Endothelial cell of umbilical vein (primary cell): ENCODE measurements around the gene CCDC40. TPM values are rescaled to one million over a fixed set of nuclear protein-coding genes. Genes with fewer than 3 reads are reported as not detected.

Experiments used
- BruUV-seq: library from RNA; stranded (reverse); fragments of 400-500 nt; replicated peaks from 2 replicates; lab custom pipeline; 2021; lab: Mats Ljungman, UMichigan
- CTCF ChIA-PET: fragments of 300-600, 350-600 bp; sonication (Branson Sonifier 250); formaldehyde crosslinking; loops from one replicate; lab custom pipeline; 2021; ENCODE audit warnings: antibody characterized with exemption, inconsistent platforms; lab: Charles Lee
- POLR2A ChIA-PET: fragments of 300-600, 350-600 bp; sonication (Branson Sonifier 250); formaldehyde crosslinking; loops from one replicate; lab custom pipeline; 2021; ENCODE audit warnings: antibody characterized with exemption, inconsistent platforms; lab: Charles Lee
- DNase-seq: peaks from one replicate; pipeline ENCODE4 v3.0.0-alpha.2; 2011; ENCODE audit warnings: low read depth, low spot score
- FAIRE-seq: peaks from 2 replicates; lab custom pipeline; 2011; peaks lifted over from hg19 to GRCh38; lab: Jason Lieb, UNC
- H2AFZ ChIP-seq: 2 replicates; pipeline ENCODE4 v1.6.0; 2012; ENCODE audit warnings: low read depth, low read length, control low read depth, inconsistent platforms
- H3K27ac ChIP-seq: 2 replicates; pipeline ENCODE4 v1.5.1; 2011; ENCODE audit warnings: low read depth, mild to moderate bottlenecking, control low read depth, low read length, moderate library complexity; ENCODE audit not compliant: insufficient read depth
- H3K27me3 ChIP-seq, 2 experiments: 2 replicates each; pipeline versions ENCODE4 v1.6.0 to v1.6.1; 2011; ENCODE audit warnings: low read length in 2 of 2, mixed read lengths in 1 of 2; ENCODE audit not compliant: control insufficient read depth in 2 of 2, insufficient read depth in 2 of 2
- H3K36me3 ChIP-seq, 2 experiments: 2 replicates in 1 of 2; 3 replicates in 1 of 2; pipeline ENCODE4 v1.5.1; 2011; ENCODE audit warnings: low read length in 2 of 2, mild to moderate bottlenecking in 1 of 2, moderate library complexity in 1 of 2; ENCODE audit not compliant: control insufficient read depth in 2 of 2, insufficient read depth in 2 of 2; ENCODE audit errors: extremely low read depth in 1 of 2
- H3K4me1 ChIP-seq: 3 replicates; pipeline ENCODE4 v1.5.1; 2011; ENCODE audit warnings: mild to moderate bottlenecking, low read length; ENCODE audit not compliant: control insufficient read depth, insufficient read depth; ENCODE audit errors: extremely low read depth
- H3K4me2 ChIP-seq: 2 replicates; pipeline ENCODE4 v1.6.1; 2011; ENCODE audit warnings: low read length, control low read depth, mixed read lengths; ENCODE audit not compliant: insufficient read depth
- H3K4me3 ChIP-seq, 3 experiments: fragments of 200-600 bp in 1 of 3; sonication (generic), shearing (Covaris generic) in 1 of 3; replicated peaks in 1 of 3; 2 replicates each; pipeline ENCODE4 v1.5.1; 2011 to 2016; ENCODE audit warnings: control low read depth in 3 of 3, low read length in 3 of 3, mild to moderate bottlenecking in 2 of 3, inconsistent platforms in 1 of 3, low read depth in 1 of 3, moderate library complexity in 1 of 3; ENCODE audit not compliant: insufficient read depth in 1 of 3
- H3K79me2 ChIP-seq: 2 replicates; pipeline ENCODE4 v1.6.0; 2012; ENCODE audit warnings: low read length, inconsistent platforms; ENCODE audit not compliant: control insufficient read depth, insufficient read depth
- H3K9ac ChIP-seq: replicated peaks from 2 replicates; pipeline ENCODE3; 2011; ENCODE audit warnings: low read length, control low read depth; ENCODE audit not compliant: insufficient read depth; ENCODE audit errors: extremely low read depth
- H3K9me1 ChIP-seq: replicated peaks from 3 replicates; pipeline ENCODE4 v1.6.0; 2011; ENCODE audit warnings: mild to moderate bottlenecking, low read length; ENCODE audit not compliant: control insufficient read depth, insufficient read depth; ENCODE audit errors: extremely low read depth
- H3K9me3 ChIP-seq: replicated peaks from 2 replicates; pipeline ENCODE4 v1.5.1; 2012; ENCODE audit warnings: low read length, inconsistent platforms; ENCODE audit not compliant: control insufficient read depth, insufficient read depth
- H4K20me1 ChIP-seq: replicated peaks from 2 replicates; pipeline ENCODE3; 2011; ENCODE audit warnings: mild to moderate bottlenecking, low read length; ENCODE audit not compliant: control insufficient read depth, insufficient read depth; ENCODE audit errors: extremely low read depth
- CTCF ChIP-seq, 2 donors: IDR thresholded peaks; 1 replicate in 1 of 2; 2 replicates in 1 of 2; pipeline ENCODE4 v1.5.1; 2011; ENCODE audit warnings: low read length in 2 of 2, mild to moderate bottlenecking in 2 of 2, moderate library complexity in 2 of 2, control low read depth in 1 of 2, inconsistent platforms in 1 of 2, low read depth in 1 of 2; ENCODE audit not compliant: insufficient read depth in 1 of 2; ENCODE audit errors: extremely low read depth in 1 of 2
- EZH2 ChIP-seq: IDR thresholded peaks from 2 replicates; pipeline ENCODE4 v1.6.1; 2012; ENCODE audit warnings: borderline replicate concordance, low read depth, mild to moderate bottlenecking, moderate library complexity, low read length, inconsistent platforms; ENCODE audit not compliant: severe bottlenecking
- FOS ChIP-seq: IDR thresholded peaks from 2 replicates; pipeline ENCODE4 v1.6.1; 2011; ENCODE audit warnings: mild to moderate bottlenecking, low read length, moderate library complexity, borderline replicate concordance; ENCODE audit not compliant: insufficient read depth
- GATA2 ChIP-seq: IDR thresholded peaks from 2 replicates; pipeline ENCODE4 v1.7.0; 2011; ENCODE audit warnings: low read depth, mild to moderate bottlenecking, moderate library complexity, mixed read lengths, low read length; ENCODE audit not compliant: insufficient read length, insufficient read depth
- JUN ChIP-seq: IDR thresholded peaks from 2 replicates; pipeline ENCODE4 v1.6.1; 2011; ENCODE audit warnings: borderline replicate concordance, low read depth; ENCODE audit not compliant: insufficient read length, insufficient read depth
- MAX ChIP-seq: IDR thresholded peaks from 2 replicates; pipeline ENCODE4 v1.6.1; 2011; ENCODE audit not compliant: insufficient read depth, insufficient read length
- MYC ChIP-seq: IDR thresholded peaks from one replicate; pipeline ENCODE4 v1.6.1; 2011; ENCODE audit warnings: mild to moderate bottlenecking, low read depth, low read length
- POLR2A ChIP-seq: IDR thresholded peaks from 2 replicates; pipeline ENCODE4 v1.6.1; 2012; ENCODE audit warnings: low read depth, mild to moderate bottlenecking, control low read depth, low read length
- POLR2AphosphoS5 ChIP-seq: IDR thresholded peaks from 2 replicates; pipeline ENCODE4 v1.6.1; 2012; ENCODE audit warnings: low read depth, mild to moderate bottlenecking, control low read depth, low read length, moderate library complexity; ENCODE audit not compliant: insufficient read depth
- dilution Hi-C: fragments of 300-500 bp; cut with MboI; formaldehyde crosslinking; loops from one replicate; pipeline ENCODE4 v1.15.0; 2019; ENCODE audit warnings: low sequenced_read_pairs; ENCODE audit not compliant: extremely low pct_ligation_motif_present
- intact Hi-C: fragments of 100-400 bp; cut with micrococcal nuclease; formaldehyde crosslinking; loops from one replicate; pipeline ENCODE4 v1.10.0; 2022
- polyA plus RNA-seq, 4 experiments: library from polyadenylated mRNA; depleted of rRNA in 3 of 4; stranded (reverse) in 3 of 4; unstranded in 1 of 4; fragments of >200 nt; gene quantifications; 2 replicates each; pipeline versions ENCODE4 v1.2.1 to v1.2.3, GENCODE V29; 2011 to 2012; ENCODE audit warnings: missing spikeins in 1 of 4
- total RNA-seq: library from RNA; stranded (reverse); gene quantifications from 2 replicates; pipeline ENCODE4 v1.2.3, GENCODE V29; 2021

CCDC40 gene
- total and polyA plus RNA-seq, 2 donors (not counting 3 experiments of a cell fraction or from before 2014, with no cell fraction given): 1.4 to 5.5 TPM

GRCh38 chr17:80007939-80008338 is 28.5 kb upstream of the CCDC40 start:
- no TSS peak for BruUV-seq
- peaks cover 2 to 28% of the 10 kb centered on the region in 2 experiments for H3K36me3 ChIP-seq
- dilution Hi-C loops: no loop called here
- H3K4me2 ChIP-seq: no peak overlapping the region
- H3K9me3 ChIP-seq: no peaks in the 10 kb centered on the region
- ChIA-PET CTCF (interaction anchor here (0.8 to 7.2 kb wide), 35 partner anchors 8 to 267 kb away, joined by 3 to 70 read pairs (median 5); partner anchors contain the start of gene GAA), POLR2A (no interaction called here)
- H3K27ac ChIP-seq: no peak overlapping the region
- H3K27me3 ChIP-seq: no peaks in the 10 kb centered on the region
- no peak overlapping the region for H3K4me3 ChIP-seq
- TF ChIP-seq EZH2 (no peak), POLR2A (no peak), GATA2 (no peak), POLR2AphosphoS5 (no peak), FOS (no peak), MAX (no peak), MYC (no peak)
- H2AFZ ChIP-seq: no peak overlapping the region
- H3K9me1 ChIP-seq: no peaks in the 10 kb centered on the region
- FAIRE-seq (no peak), DNase-seq (no peak)
- H4K20me1 ChIP-seq: no peaks in the 10 kb centered on the region
- intact Hi-C loops: loop anchor here (1.0 to 5.0 kb wide), 3 partner anchors 27 to 114 kb away; partner anchors contain the start of gene TBC1D16
- H3K79me2 ChIP-seq: no peaks in the 10 kb centered on the region
- H3K4me1 ChIP-seq: no peaks in the 10 kb centered on the region
- no peak overlapping the region for H3K9ac ChIP-seq

GRCh38 chr17:80008383-80008840 is 28.0 kb upstream of the CCDC40 start:
- ChIA-PET CTCF (interaction anchor here (0.7 to 7.2 kb wide), 39 partner anchors 9 to 267 kb away, joined by 3 to 70 read pairs (median 5); partner anchors contain the start of genes CBX8 and GAA), POLR2A (no interaction called here)
- no peak overlapping the region for H3K4me2 ChIP-seq
- H3K4me1 ChIP-seq: no peaks in the 10 kb centered on the region
- H3K4me3 ChIP-seq: no peak overlapping the region
- no peaks in the 10 kb centered on the region for H3K27me3 ChIP-seq
- H3K9ac ChIP-seq: no peak overlapping the region
- peaks cover 2 to 29% of the 10 kb centered on the region in 2 experiments for H3K36me3 ChIP-seq
- no peaks in the 10 kb centered on the region for H3K9me3 ChIP-seq
- TF ChIP-seq CTCF (IDR thresholded peaks at IDR 0.05; ENCODE audit: extremely low read depth in 1 of 2, insufficient read depth in 1 of 2, low read depth in 1 of 2, low read length in 2 of 2): peak; percentile 97 to 99
- no peak for TF ChIP-seq JUN
- peak; percentile 32 for TF ChIP-seq POLR2AphosphoS5
- H3K79me2 ChIP-seq: no peaks in the 10 kb centered on the region
- FAIRE-seq (peak; percentile 81), DNase-seq (peak; percentile 54)
- no peaks in the 10 kb centered on the region for H3K9me1 ChIP-seq
- H3K27ac ChIP-seq: no peak overlapping the region
- no TSS peak for BruUV-seq
- dilution Hi-C loops: no loop called here
- H4K20me1 ChIP-seq: no peaks in the 10 kb centered on the region
- no peak overlapping the region for H2AFZ ChIP-seq
- intact Hi-C loops: loop anchor here (1.0 to 5.0 kb wide), 3 partner anchors 27 to 114 kb away; partner anchors contain the start of gene TBC1D16
